ENCODE results near the gene FAF1.

DNA sequence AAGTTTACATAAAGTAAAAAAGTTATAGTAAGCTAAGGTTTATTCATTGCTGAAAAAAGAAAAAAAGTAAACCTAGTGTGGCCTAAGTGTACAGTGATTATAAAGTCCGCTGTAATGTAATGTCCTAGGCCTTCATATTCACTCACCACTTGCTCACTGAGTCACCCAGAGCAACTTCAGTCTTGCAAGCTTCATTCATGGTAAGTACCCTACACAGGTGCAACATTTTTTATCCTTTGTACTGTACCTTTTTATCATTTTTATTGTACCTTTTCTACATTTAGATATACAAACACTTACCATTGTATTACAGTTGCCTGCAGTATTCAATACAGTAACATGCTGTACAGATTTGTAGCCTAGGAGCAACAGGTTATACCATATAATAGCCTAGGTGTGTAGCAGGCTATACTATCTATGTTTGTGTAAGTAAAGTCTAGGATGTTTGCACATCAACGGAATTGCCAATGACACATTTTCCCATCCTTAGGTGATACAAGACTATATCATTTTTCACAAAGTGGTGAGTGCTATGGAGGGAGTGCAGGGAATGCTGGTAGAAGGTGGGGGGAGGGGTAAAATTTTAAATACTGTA is 478.8 kb downstream of the FAF1 start:
- TF ChIP-seq, protein P1, sequence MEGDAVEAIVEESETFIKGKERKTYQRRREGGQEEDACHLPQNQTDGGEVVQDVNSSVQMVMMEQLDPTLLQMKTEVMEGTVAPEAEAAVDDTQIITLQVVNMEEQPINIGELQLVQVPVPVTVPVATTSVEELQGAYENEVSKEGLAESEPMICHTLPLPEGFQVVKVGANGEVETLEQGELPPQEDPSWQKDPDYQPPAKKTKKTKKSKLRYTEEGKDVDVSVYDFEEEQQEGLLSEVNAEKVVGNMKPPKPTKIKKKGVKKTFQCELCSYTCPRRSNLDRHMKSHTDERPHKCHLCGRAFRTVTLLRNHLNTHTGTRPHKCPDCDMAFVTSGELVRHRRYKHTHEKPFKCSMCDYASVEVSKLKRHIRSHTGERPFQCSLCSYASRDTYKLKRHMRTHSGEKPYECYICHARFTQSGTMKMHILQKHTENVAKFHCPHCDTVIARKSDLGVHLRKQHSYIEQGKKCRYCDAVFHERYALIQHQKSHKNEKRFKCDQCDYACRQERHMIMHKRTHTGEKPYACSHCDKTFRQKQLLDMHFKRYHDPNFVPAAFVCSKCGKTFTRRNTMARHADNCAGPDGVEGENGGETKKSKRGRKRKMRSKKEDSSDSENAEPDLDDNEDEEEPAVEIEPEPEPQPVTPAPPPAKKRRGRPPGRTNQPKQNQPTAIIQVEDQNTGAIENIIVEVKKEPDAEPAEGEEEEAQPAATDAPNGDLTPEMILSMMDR (IDR thresholded peaks at IDR 0.05) = no peak
- TF ChIP-seq POLR2A (IDR thresholded peaks at IDR 0.05) = no peak

All from esophagus squamous epithelium (tissue), 4 donors.